Measurements from ENCODE around the gene OTUB1. TPM values are rescaled to one million over a fixed set of nuclear protein-coding genes. Genes with fewer than 3 reads are reported as not detected.

OTUB1 gene
- total and polyA plus RNA-seq, 2 of the 13 experiments (the other 11 are each of a cell fraction or from before 2014, with no cell fraction given), result 58.8 to 130 TPM

- CTCF ChIA-PET (ENCODE audit: low intra/inter-chr PET ratio, low total read pairs), result no interaction called here
- no peak overlapping the region for H3K4me2 ChIP-seq (ENCODE audit: low read depth, low read length)
These were observed 24.5 kb downstream of the OTUB1 start for GRCh38 chr11:64010783-64011182.

GRCh38 chr11:64011371-64011770, 25.1 kb downstream of the OTUB1 start:
- DNase-seq (ENCODE audit: low spot score) (no peak), ATAC-seq (no peak), FAIRE-seq (no peak)
- Histone ChIP-seq H3K36me3 (replicated peaks in 1 of 2; ENCODE audit: control insufficient read depth in 1 of 2, insufficient read depth in 2 of 2, low read length in 2 of 2) (no peaks in the 10 kb centered on the region), H4K20me1 (ENCODE audit: insufficient read depth, low read length) (peaks cover 6% of the 10 kb centered on the region; the same call in 1 of the 2 replicates), H3K4me2 (ENCODE audit: low read depth, low read length) (no peak overlapping the region), H3K9ac (ENCODE audit: insufficient read depth, low read depth, low read length) (no peak overlapping the region), H3K4me1 (ENCODE audit: insufficient read depth, low read length) (peaks cover 21% of the 10 kb centered on the region), H3K4me3 (replicated peaks in 1 of 3; ENCODE audit: insufficient read depth in 1 of 3, low read depth in 2 of 3, low read length in 3 of 3) (no peak overlapping the region), H2AFZ (ENCODE audit: low read length) (no peak overlapping the region), H3K9me3 (ENCODE audit: low read length) (peaks cover 10% of the 10 kb centered on the region; the same call in 1 of the 2 replicates), H3K27me3 (ENCODE audit: control insufficient read depth in 1 of 2, insufficient read depth in 2 of 2, low read length in 2 of 2) (no peaks in the 10 kb centered on the region), H3K79me2 (ENCODE audit: insufficient read depth, low read length) (no peaks in the 10 kb centered on the region), H3K27ac (ENCODE audit: extremely low read length, insufficient read depth, low read length) (no peak overlapping the region)
- in situ Hi-C loops (cut with HindIII; ENCODE audit: extremely low pct_ligation_motif_present, low pct_unique_long_range_greater_than_20kb) (no loop called here), intact Hi-C loops (cut with micrococcal nuclease; ENCODE audit: unreplicated experiment) (no loop called here)
- TF ChIP-seq PRDM10 (CRISPR knock-in tag; IDR thresholded peaks at IDR 0.05; ENCODE audit: low read depth), result peak; percentile 55; the same call in 1 of the 2 replicates
- no peak for TF ChIP-seq BHLHE40 (IDR thresholded peaks at IDR 0.05; ENCODE audit: low read length)
- ChIA-PET CTCF (ENCODE audit: low intra/inter-chr PET ratio, low total read pairs) (no interaction called here), POLR2A (no interaction called here)
- 73% methylated on average over 8 of the region's 8 CpGs for WGBS (ENCODE audit: low lambda C conversion rate)
- no TSS peak for BruUV-seq (replicated peaks)

More at GRCh38 chr11:64010783-64011182, 24.5 kb downstream of the OTUB1 start:
- intact Hi-C loops (cut with micrococcal nuclease; ENCODE audit: unreplicated experiment) (no loop called here), in situ Hi-C loops (cut with HindIII; ENCODE audit: extremely low pct_ligation_motif_present, low pct_unique_long_range_greater_than_20kb) (no loop called here)
- no peaks in the 10 kb centered on the region for H3K36me3 ChIP-seq (replicated peaks in 1 of 2; ENCODE audit: control insufficient read depth in 1 of 2, insufficient read depth in 2 of 2, low read length in 2 of 2)
- peaks cover 8% of the 10 kb centered on the region; the same call in 1 of the 2 replicates for H4K20me1 ChIP-seq (ENCODE audit: insufficient read depth, low read length)
- BruUV-seq (replicated peaks), result no TSS peak
- H3K9me3 ChIP-seq (ENCODE audit: low read length), result peaks cover 10% of the 10 kb centered on the region; the same call in 1 of the 2 replicates
- TF ChIP-seq ETS1 (CRISPR knock-in tag; IDR thresholded peaks at IDR 0.05) (no peak), HNRNPL (IDR thresholded peaks at IDR 0.05; ENCODE audit: low read depth, low read length) (peak; percentile 71; the same call in 1 of the 2 replicates)
- WGBS (ENCODE audit: low lambda C conversion rate), result 97% methylated on average over 2 of the region's 2 CpGs
- no peak for FAIRE-seq
- POLR2A ChIA-PET, result no interaction called here
- H3K4me3 ChIP-seq (replicated peaks in 1 of 3; ENCODE audit: insufficient read depth in 1 of 3, low read depth in 2 of 3, low read length in 3 of 3), result no peak overlapping the region
- DNase-seq (ENCODE audit: low spot score), result no peak
- H2AFZ ChIP-seq (ENCODE audit: low read length), result no peak overlapping the region
- H3K27me3 ChIP-seq (ENCODE audit: control insufficient read depth in 1 of 2, insufficient read depth in 2 of 2, low read length in 2 of 2), result no peaks in the 10 kb centered on the region
- no peak overlapping the region for H3K27ac ChIP-seq (ENCODE audit: extremely low read length, insufficient read depth, low read length)
- no peak for ATAC-seq
- no peak overlapping the region for H3K9ac ChIP-seq (ENCODE audit: insufficient read depth, low read depth, low read length)
- H3K4me1 ChIP-seq (ENCODE audit: insufficient read depth, low read length), result peaks cover 21% of the 10 kb centered on the region
- no peaks in the 10 kb centered on the region for H3K79me2 ChIP-seq (ENCODE audit: insufficient read depth, low read length)
